Suprapubic skin (tissue), 3 donors: Measurements from ENCODE around the gene TDRD15.

Experiments used
- CTCF ChIP-seq, 2 donors: fragments of 200-600 bp in 1 of 2; fragments of 450-650 bp in 1 of 2; sonication (generic) in 1 of 2; IDR thresholded peaks; one replicate each; pipeline ENCODE4 v1.5.1; 2016 to 2019; ENCODE audit warnings: antibody characterized with exemption in 2 of 2, mild to moderate bottlenecking in 1 of 2, moderate library complexity in 1 of 2
- POLR2AphosphoS5 ChIP-seq, 3 donors: sonication (generic); formaldehyde crosslinking; IDR thresholded peaks; one replicate each; pipeline ENCODE4 v1.6.1; 2017; ENCODE audit warnings: antibody characterized with exemption in 3 of 3

GRCh38 chr2:21191535-21191934 lies 67.8 kb downstream of the TDRD15 start:
- TF ChIP-seq CTCF (IDR thresholded peaks at IDR 0.05), result no peak
- no peak for TF ChIP-seq POLR2AphosphoS5 (IDR thresholded peaks at IDR 0.05)
